K562 (cell line): ENCODE measurements around the gene ZNF74. TPM values are rescaled to one million over a fixed set of nuclear protein-coding genes. Genes with fewer than 3 reads are reported as not detected.

Experiments
- BRD4 ChIP-seq: fragments of 200-600 bp; sonication (generic); IDR thresholded peaks from 2 replicates; pipeline ENCODE4 v1.6.1; 2017; ENCODE audit warnings: inconsistent platforms
- CTBP1 ChIP-seq: fragments of 450-650 bp; IDR thresholded peaks from 2 replicates; pipeline ENCODE4 v1.6.1; 2016; ENCODE audit warnings: borderline replicate concordance
- ELK1 ChIP-seq: sonication (generic); formaldehyde crosslinking; IDR thresholded peaks from 2 replicates; pipeline ENCODE4 v1.8.1; 2022; ENCODE audit warnings: missing genetic modification reagents
- EP300 ChIP-seq: IDR thresholded peaks from 2 replicates; pipeline ENCODE4 v1.6.1; 2012; ENCODE audit warnings: low read length, improper control_type of control experiment
- ERF ChIP-seq: fragments of 450-650 bp; formaldehyde crosslinking; IDR thresholded peaks from 2 replicates; pipeline ENCODE4 v1.4.0; 2020; ENCODE audit warnings: mild to moderate bottlenecking, mixed read lengths
- HSF4 ChIP-seq: fragments of 250-450 bp; sonication (Bioruptor Pico); IDR thresholded peaks from 2 replicates; pipeline ENCODE4 v2.1.2; 2022; ENCODE audit warnings: mild to moderate bottlenecking, moderate library complexity, borderline replicate concordance
- NR4A1 ChIP-seq, 2 experiments: fragments of 250-450 bp in 1 of 2; fragments of 450-650 bp in 1 of 2; sonication (Bioruptor Pico) in 1 of 2; IDR thresholded peaks; 2 replicates each; pipeline versions ENCODE4 v1.4.0 to v1.6.1; 2016 to 2020; ENCODE audit warnings: mild to moderate bottlenecking in 2 of 2, missing compliant biosample characterization in 1 of 2, missing genetic modification characterization in 1 of 2, moderate library complexity in 1 of 2
- RBM14 ChIP-seq: fragments of 200-400 bp; formaldehyde crosslinking; IDR thresholded peaks from 2 replicates; pipeline ENCODE4 v1.6.1; 2018; ENCODE audit warnings: low read depth, mild to moderate bottlenecking, low read length, moderate library complexity, borderline replicate concordance; ENCODE audit not compliant: insufficient read depth
- SAP30 ChIP-seq: fragments of 200-600 bp; sonication (generic); IDR thresholded peaks from 2 replicates; pipeline ENCODE4 v1.6.1; 2012; ENCODE audit warnings: borderline replicate concordance, low read depth, mild to moderate bottlenecking, moderate library complexity, low read length, control low read depth, inconsistent platforms; ENCODE audit not compliant: insufficient read depth, poor library complexity, severe bottlenecking
- SMARCB1 ChIP-seq: IDR thresholded peaks from 2 replicates; pipeline ENCODE4 v1.6.1; 2011; ENCODE audit warnings: improper control_type of control experiment, low read depth; ENCODE audit not compliant: insufficient read length
- SREBF1 ChIP-seq: fragments of 150-350 bp; IDR thresholded peaks from 2 replicates; pipeline ENCODE4 v1.6.1; 2014; ENCODE audit warnings: antibody characterized with exemption, low read depth, low read length, borderline replicate concordance
- ZNF24 ChIP-seq: fragments of 450-650 bp; IDR thresholded peaks from 2 replicates; pipeline ENCODE4 v1.6.1; 2016
- ZNF263 ChIP-seq: sonication (generic); formaldehyde crosslinking; IDR thresholded peaks from 2 replicates; pipeline ENCODE4 v1.8.0; 2022; ENCODE audit warnings: mild to moderate bottlenecking, missing genetic modification reagents, borderline replicate concordance
- ZNF431 ChIP-seq: sonication (generic); formaldehyde crosslinking; IDR thresholded peaks from 2 replicates; pipeline ENCODE4 v1.8.0; 2022; ENCODE audit warnings: mild to moderate bottlenecking, missing genetic modification reagents
- ZNF511 ChIP-seq: sonication (generic); formaldehyde crosslinking; IDR thresholded peaks from 2 replicates; pipeline ENCODE4 v1.8.0; 2022; ENCODE audit warnings: mild to moderate bottlenecking, missing genetic modification reagents
- ZNF589 ChIP-seq: fragments of 200-800 bp; sonication (Bioruptor generic); IDR thresholded peaks from 2 replicates; pipeline ENCODE4 v1.6.1; 2016; ENCODE audit warnings: low read depth, missing genetic modification characterization, missing compliant biosample characterization
- ZNF76 ChIP-seq: fragments of 250-450 bp; sonication (Bioruptor Pico); IDR thresholded peaks from 2 replicates; pipeline ENCODE4 v1.4.0; 2020; ENCODE audit warnings: mild to moderate bottlenecking, moderate library complexity, borderline replicate concordance
- polyA plus RNA-seq, 8 experiments: library from polyadenylated mRNA; depleted of rRNA in 4 of 8; stranded (reverse) in 5 of 8; unstranded in 3 of 8; fragments of >200 nt; fragmentation: Nextera tagmentation in 2 of 8; fragmentation: Illumina TruSeq in 1 of 8; extraction: Ambion mirVana in 2 of 8; extraction: Trizol in 1 of 8; gene quantifications; 2 replicates each; pipeline versions ENCODE4 v1.2.1 to v1.2.3, GENCODE V29; 2011 to 2014; ENCODE audit warnings: inconsistent platforms in 1 of 8, missing spikeins in 1 of 8
- total RNA-seq, 7 experiments: library from RNA; depleted of rRNA in 6 of 7; stranded (reverse); fragments of >200 nt in 6 of 7; fragmentation: Illumina TruSeq in 2 of 7; extraction: Trizol in 2 of 7; gene quantifications; 2 replicates each; pipeline versions ENCODE4 v1.2.1 to v1.2.3, GENCODE V29; 2011 to 2021; ENCODE audit warnings: low replicate concordance in 1 of 7
- TF ChIP-seq, protein P1 (sequence below): sonication (generic); formaldehyde crosslinking; IDR thresholded peaks from 2 replicates; pipeline ENCODE4 v1.8.1; 2023; ENCODE audit warnings: mild to moderate bottlenecking, missing genetic modification reagents
- TF ChIP-seq, protein P2 (sequence below): fragments of 450-650 bp; formaldehyde crosslinking; IDR thresholded peaks from 2 replicates; pipeline ENCODE4 v1.4.0; 2022; ENCODE audit warnings: missing genetic modification characterization
- TF ChIP-seq, protein P3 (sequence below): sonication (generic); formaldehyde crosslinking; IDR thresholded peaks from 2 replicates; pipeline ENCODE4 v1.8.1; 2023; ENCODE audit warnings: mild to moderate bottlenecking, missing genetic modification reagents

Gene ZNF74
- total and polyA plus RNA-seq, 9 of the 15 experiments (the other 6 are each of a cell fraction or from before 2014, with no cell fraction given): 2.4 to 53.5 (median 31.5) TPM

DNA sequence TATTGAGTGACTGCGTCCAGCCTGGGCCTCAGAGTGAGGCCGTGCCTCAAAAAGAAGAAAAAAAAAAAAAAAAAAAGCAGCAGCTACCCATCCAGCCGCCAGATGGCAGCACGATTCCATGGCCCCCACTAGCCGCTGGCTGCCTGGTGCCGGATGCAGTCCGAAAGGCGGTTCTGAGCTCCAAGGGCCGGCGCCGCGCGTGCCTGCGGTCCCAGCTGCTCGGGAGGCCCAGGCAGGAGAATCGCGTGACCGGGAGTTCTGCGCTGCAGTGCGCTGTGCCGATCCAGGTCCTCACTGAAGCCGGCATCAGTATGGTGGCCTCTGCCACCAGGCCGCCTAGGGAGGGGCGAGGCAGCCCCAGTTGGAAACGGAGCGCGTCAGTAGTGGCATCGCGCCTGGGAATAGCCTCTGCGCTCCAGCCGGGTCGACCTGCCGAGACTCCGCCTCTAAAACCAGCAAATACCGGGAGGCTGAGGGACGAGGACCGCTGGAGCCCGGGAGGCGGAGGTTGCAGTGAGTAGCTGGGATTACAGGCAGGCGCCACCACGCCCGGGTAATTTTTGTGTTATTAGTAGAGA, 24.3 kb downstream of the ZNF74 start (continued):
- TF ChIP-seq SREBF1: peak; percentile 49; the same call in 1 of the 2 replicates
- no peak for TF ChIP-seq SMARCB1
- peak; percentile 80; the same call in 1 of the 2 replicates for TF ChIP-seq ZNF263 (CRISPR knock-in tag)
- TF ChIP-seq ZNF431 (CRISPR knock-in tag): peak; percentile 64; the same call in 1 of the 2 replicates
- peak; percentile 89 for TF ChIP-seq ZNF511 (CRISPR knock-in tag)
- TF ChIP-seq ERF (CRISPR knock-in tag): peak; percentile 89; the same call in 1 of the 2 replicates
- no peak for TF ChIP-seq ELK1 (CRISPR knock-in tag)
- TF ChIP-seq ZNF24: peak; percentile 73
- no peak for TF ChIP-seq BRD4
- TF ChIP-seq, protein P1, sequence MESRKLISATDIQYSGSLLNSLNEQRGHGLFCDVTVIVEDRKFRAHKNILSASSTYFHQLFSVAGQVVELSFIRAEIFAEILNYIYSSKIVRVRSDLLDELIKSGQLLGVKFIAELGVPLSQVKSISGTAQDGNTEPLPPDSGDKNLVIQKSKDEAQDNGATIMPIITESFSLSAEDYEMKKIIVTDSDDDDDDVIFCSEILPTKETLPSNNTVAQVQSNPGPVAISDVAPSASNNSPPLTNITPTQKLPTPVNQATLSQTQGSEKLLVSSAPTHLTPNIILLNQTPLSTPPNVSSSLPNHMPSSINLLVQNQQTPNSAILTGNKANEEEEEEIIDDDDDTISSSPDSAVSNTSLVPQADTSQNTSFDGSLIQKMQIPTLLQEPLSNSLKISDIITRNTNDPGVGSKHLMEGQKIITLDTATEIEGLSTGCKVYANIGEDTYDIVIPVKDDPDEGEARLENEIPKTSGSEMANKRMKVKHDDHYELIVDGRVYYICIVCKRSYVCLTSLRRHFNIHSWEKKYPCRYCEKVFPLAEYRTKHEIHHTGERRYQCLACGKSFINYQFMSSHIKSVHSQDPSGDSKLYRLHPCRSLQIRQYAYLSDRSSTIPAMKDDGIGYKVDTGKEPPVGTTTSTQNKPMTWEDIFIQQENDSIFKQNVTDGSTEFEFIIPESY: no peak
- TF ChIP-seq, protein P2, sequence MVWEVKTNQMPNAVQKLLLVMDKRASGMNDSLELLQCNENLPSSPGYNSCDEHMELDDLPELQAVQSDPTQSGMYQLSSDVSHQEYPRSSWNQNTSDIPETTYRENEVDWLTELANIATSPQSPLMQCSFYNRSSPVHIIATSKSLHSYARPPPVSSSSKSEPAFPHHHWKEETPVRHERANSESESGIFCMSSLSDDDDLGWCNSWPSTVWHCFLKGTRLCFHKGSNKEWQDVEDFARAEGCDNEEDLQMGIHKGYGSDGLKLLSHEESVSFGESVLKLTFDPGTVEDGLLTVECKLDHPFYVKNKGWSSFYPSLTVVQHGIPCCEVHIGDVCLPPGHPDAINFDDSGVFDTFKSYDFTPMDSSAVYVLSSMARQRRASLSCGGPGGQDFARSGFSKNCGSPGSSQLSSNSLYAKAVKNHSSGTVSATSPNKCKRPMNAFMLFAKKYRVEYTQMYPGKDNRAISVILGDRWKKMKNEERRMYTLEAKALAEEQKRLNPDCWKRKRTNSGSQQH: no peak
- peak; percentile 91 for TF ChIP-seq NR4A1 (CRISPR knock-in tag; IDR thresholded peaks at IDR 0.05)
- peak; percentile 78; the same call in 1 of the 2 replicates for TF ChIP-seq NR4A1 (tag; IDR thresholded peaks at IDR 0.05)
- peak; percentile 55; the same call in 1 of the 2 replicates for TF ChIP-seq HSF4
- peak; percentile 42 for TF ChIP-seq SAP30
- peak; percentile 74 for TF ChIP-seq ZNF76 (CRISPR knock-in tag)
- TF ChIP-seq, protein P3, sequence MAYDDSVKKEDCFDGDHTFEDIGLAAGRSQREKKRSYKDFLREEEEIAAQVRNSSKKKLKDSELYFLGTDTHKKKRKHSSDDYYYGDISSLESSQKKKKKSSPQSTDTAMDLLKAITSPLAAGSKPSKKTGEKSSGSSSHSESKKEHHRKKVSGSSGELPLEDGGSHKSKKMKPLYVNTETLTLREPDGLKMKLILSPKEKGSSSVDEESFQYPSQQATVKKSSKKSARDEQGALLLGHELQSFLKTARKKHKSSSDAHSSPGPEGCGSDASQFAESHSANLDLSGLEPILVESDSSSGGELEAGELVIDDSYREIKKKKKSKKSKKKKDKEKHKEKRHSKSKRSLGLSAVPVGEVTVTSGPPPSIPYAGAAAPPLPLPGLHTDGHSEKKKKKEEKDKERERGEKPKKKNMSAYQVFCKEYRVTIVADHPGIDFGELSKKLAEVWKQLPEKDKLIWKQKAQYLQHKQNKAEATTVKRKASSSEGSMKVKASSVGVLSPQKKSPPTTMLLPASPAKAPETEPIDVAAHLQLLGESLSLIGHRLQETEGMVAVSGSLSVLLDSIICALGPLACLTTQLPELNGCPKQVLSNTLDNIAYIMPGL (CRISPR knock-in tag): peak; percentile 98
- peak; percentile 95 for TF ChIP-seq CTBP1
- TF ChIP-seq RBM14: peak; percentile 93; the same call in 1 of the 2 replicates
- TF ChIP-seq ZNF589 (CRISPR knock-in tag): no peak
- peak; percentile 58; the same call in 1 of the 2 replicates for TF ChIP-seq EP300
